GM19043 (cell line): Measurements from ENCODE around the gene CYP51A1.
"Not testable (repeated sequence)": the region's sequence is repeated elsewhere in the genome, so short reads cannot be mapped to it uniquely, and the experiment has no call there.

Source experiments
- ATAC-seq: cut with Tn5 transposase; IDR thresholded peaks from one replicate; pipeline ENCODE4 v1.9.1; 2021; ENCODE audit warnings: low read depth; ENCODE audit not compliant: unreplicated experiment

The CYP51A1 gene

GRCh38 chr7:92131764-92132330 lies 2.4 kb downstream of the CYP51A1 start:
- no peak for ATAC-seq

- no peak for ATAC-seq
These were observed 3.2 kb downstream of the CYP51A1 start for GRCh38 chr7:92131093-92131492.

- no peak for ATAC-seq
These were observed 12.6 kb downstream of the CYP51A1 start for GRCh38 chr7:92121681-92122080.

- ATAC-seq = no peak
These were observed 15.0 kb downstream of the CYP51A1 start for GRCh38 chr7:92119213-92119759.

GRCh38 chr7:92116949-92117348 lies 17.3 kb downstream of the CYP51A1 start:
- ATAC-seq = no peak

GRCh38 chr7:92115821-92116220 lies 18.5 kb downstream of the CYP51A1 start:
- no peak for ATAC-seq

GRCh38 chr7:92110857-92111256 lies 23.4 kb downstream of the CYP51A1 start:
- ATAC-seq = no peak

GRCh38 chr7:92108821-92109220 lies 25.5 kb downstream of the CYP51A1 start:
- no peak for ATAC-seq

- not testable (repeated sequence) for ATAC-seq
These were observed 31.4 kb downstream of the CYP51A1 start for GRCh38 chr7:92102862-92103261.

GRCh38 chr7:92100534-92100933 lies 33.7 kb downstream of the CYP51A1 start:
- ATAC-seq = no peak

- ATAC-seq = no peak
These were observed 38.9 kb downstream of the CYP51A1 start for GRCh38 chr7:92095380-92095779.

- ATAC-seq = no peak
These were observed 42.1 kb downstream of the CYP51A1 start for GRCh38 chr7:92092210-92092609.

- ATAC-seq = no peak
These were observed 46.0 kb downstream of the CYP51A1 start for GRCh38 chr7:92088266-92088665.

- not testable (repeated sequence) for ATAC-seq
These were observed 50.4 kb downstream of the CYP51A1 start for GRCh38 chr7:92083922-92084321.

- no peak for ATAC-seq
These were observed 57.8 kb downstream of the CYP51A1 start for GRCh38 chr7:92076509-92076908.

GRCh38 chr7:92075455-92076158 lies 58.7 kb downstream of the CYP51A1 start:
- peak; percentile 97 for ATAC-seq

GRCh38 chr7:92072708-92073107 lies 61.6 kb downstream of the CYP51A1 start:
- no peak for ATAC-seq

GRCh38 chr7:92072121-92072520 lies 62.2 kb downstream of the CYP51A1 start:
- ATAC-seq = no peak

GRCh38 chr7:92071032-92071431 lies 63.2 kb downstream of the CYP51A1 start:
- no peak for ATAC-seq

GRCh38 chr7:92064438-92065029 lies 69.7 kb downstream of the CYP51A1 start:
- ATAC-seq = no peak
